Measurements from ENCODE around the gene NBEA.
"Not testable (repeated sequence)": the region's sequence is repeated elsewhere in the genome, so short reads cannot be mapped to it uniquely, and the experiment has no call there.

NBEA gene

DNA sequence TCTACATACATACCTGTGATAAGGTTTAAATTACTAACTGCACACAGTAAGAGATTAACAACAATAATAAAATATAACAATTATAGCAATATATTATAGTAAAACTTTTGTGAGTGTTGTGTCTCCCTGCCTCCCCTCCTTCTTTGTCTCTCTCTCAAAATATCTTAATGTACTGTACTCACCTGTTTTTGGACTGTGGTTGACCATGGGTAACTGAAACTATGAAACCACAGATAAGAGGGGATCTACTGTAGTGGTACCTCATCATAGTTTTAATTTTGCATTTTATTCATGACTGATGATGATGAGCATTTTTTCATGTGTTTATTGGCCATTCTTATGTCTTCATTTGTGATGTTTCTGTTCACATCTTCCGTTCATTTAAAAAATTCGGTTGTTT lies 104.5 kb downstream of the NBEA start:
- no peaks in the 10 kb centered on the region for H3K36me3 ChIP-seq (ENCODE audit: low read depth)
- DNase-seq (ENCODE audit: low spot score) (no peak), ATAC-seq (ENCODE audit: low read depth) (no peak)
- H3K27me3 ChIP-seq (ENCODE audit: insufficient read depth, poor library complexity, severe bottlenecking) = no peaks in the 10 kb centered on the region
- no peak overlapping the region for H3K4me3 ChIP-seq (ENCODE audit: severe bottlenecking)
- TF ChIP-seq, protein P1, sequence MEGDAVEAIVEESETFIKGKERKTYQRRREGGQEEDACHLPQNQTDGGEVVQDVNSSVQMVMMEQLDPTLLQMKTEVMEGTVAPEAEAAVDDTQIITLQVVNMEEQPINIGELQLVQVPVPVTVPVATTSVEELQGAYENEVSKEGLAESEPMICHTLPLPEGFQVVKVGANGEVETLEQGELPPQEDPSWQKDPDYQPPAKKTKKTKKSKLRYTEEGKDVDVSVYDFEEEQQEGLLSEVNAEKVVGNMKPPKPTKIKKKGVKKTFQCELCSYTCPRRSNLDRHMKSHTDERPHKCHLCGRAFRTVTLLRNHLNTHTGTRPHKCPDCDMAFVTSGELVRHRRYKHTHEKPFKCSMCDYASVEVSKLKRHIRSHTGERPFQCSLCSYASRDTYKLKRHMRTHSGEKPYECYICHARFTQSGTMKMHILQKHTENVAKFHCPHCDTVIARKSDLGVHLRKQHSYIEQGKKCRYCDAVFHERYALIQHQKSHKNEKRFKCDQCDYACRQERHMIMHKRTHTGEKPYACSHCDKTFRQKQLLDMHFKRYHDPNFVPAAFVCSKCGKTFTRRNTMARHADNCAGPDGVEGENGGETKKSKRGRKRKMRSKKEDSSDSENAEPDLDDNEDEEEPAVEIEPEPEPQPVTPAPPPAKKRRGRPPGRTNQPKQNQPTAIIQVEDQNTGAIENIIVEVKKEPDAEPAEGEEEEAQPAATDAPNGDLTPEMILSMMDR (IDR thresholded peaks at IDR 0.05; ENCODE audit: poor library complexity, severe bottlenecking) = no peak
- H3K9me3 ChIP-seq (ENCODE audit: severe bottlenecking) = no peaks in the 10 kb centered on the region
- H3K27ac ChIP-seq (ENCODE audit: poor library complexity, severe bottlenecking) = no peak overlapping the region
- H3K4me1 ChIP-seq (ENCODE audit: insufficient read depth, poor library complexity, severe bottlenecking) = no peaks in the 10 kb centered on the region

DNA sequence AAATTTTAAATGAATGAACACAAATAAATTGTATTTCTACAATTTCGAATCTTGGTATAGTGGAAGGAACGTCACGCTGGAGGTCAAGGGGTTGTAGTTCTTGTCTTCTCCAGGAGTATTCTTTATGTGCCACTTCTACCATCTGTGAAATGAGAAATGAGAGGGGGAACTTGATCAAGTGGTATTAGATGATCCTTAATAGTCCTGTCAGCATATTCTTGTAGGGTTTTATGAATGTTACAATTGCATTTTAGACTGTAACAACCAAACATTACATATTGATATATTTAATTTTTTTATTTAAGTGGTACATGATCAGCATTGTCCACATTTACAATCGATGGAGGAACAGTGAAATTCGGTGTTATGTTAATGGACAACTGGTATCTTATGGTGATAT lies 113.6 kb downstream of the NBEA start:
- H3K9me3 ChIP-seq (ENCODE audit: severe bottlenecking) = no peaks in the 10 kb centered on the region
- ATAC-seq (ENCODE audit: low read depth) (no peak), DNase-seq (ENCODE audit: low spot score) (no peak)
- no peaks in the 10 kb centered on the region for H3K27me3 ChIP-seq (ENCODE audit: insufficient read depth, poor library complexity, severe bottlenecking)
- H3K27ac ChIP-seq (ENCODE audit: poor library complexity, severe bottlenecking) = no peak overlapping the region
- H3K4me3 ChIP-seq (ENCODE audit: severe bottlenecking) = no peak overlapping the region
- TF ChIP-seq, protein P1 (IDR thresholded peaks at IDR 0.05; ENCODE audit: poor library complexity, severe bottlenecking) = no peak
- H3K4me1 ChIP-seq (ENCODE audit: insufficient read depth, poor library complexity, severe bottlenecking) = no peaks in the 10 kb centered on the region
- H3K36me3 ChIP-seq (ENCODE audit: low read depth) = no peaks in the 10 kb centered on the region

DNA sequence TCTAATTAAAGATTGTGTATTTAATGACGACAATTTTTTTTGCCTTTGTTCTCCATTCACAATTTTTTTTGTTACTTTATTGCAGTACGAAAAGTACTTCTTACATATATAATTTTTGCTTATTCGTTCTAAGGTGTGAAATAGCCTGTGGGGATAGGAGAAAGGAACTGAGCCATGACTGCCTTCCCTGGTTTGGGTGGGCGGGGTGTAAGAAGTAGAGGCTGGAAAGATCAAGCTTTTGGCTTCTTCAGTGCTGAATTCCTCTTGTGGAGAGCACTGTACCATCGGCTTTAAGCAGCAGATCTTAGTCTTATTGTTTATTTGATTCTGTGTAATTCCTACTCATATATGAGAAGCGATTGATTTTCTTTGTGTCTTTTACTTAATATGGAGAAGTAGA lies 115.8 kb downstream of the NBEA start:
- no peak for DNase-seq (ENCODE audit: low spot score)
- Histone ChIP-seq H3K9me3 (ENCODE audit: severe bottlenecking) (no peaks in the 10 kb centered on the region), H3K4me1 (ENCODE audit: insufficient read depth, poor library complexity, severe bottlenecking) (no peaks in the 10 kb centered on the region), H3K36me3 (ENCODE audit: low read depth) (no peaks in the 10 kb centered on the region), H3K27ac (ENCODE audit: poor library complexity, severe bottlenecking) (no peak overlapping the region), H3K4me3 (ENCODE audit: severe bottlenecking) (no peak overlapping the region), H3K27me3 (ENCODE audit: insufficient read depth, poor library complexity, severe bottlenecking) (no peaks in the 10 kb centered on the region)
- no peak for ATAC-seq (ENCODE audit: low read depth)
- TF ChIP-seq, protein P1 (IDR thresholded peaks at IDR 0.05; ENCODE audit: poor library complexity, severe bottlenecking) = no peak

DNA sequence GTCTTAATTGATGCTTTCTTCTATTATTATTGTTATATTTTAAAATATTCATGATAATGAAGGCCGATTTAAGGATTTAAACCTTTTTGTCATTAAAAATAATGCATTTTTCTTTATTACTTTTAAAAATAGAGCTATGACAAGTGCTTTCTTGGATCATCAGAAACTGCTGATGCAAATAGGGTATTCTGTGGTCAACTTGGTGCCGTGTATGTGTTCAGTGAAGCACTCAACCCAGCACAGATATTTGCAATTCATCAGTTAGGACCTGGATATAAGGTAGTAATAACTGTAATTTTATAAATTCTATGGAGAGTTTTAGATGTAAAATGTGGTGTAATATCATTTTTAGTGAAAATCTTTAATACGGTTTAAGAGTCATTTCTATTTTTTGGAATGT lies 116.5 kb downstream of the NBEA start:
- H3K27ac ChIP-seq (ENCODE audit: poor library complexity, severe bottlenecking); DNase-seq (ENCODE audit: low spot score); H3K27me3 ChIP-seq (ENCODE audit: insufficient read depth, poor library complexity, severe bottlenecking); ATAC-seq (ENCODE audit: low read depth); H3K9me3 ChIP-seq (ENCODE audit: severe bottlenecking); H3K4me1 ChIP-seq (ENCODE audit: insufficient read depth, poor library complexity, severe bottlenecking); H3K4me3 ChIP-seq (ENCODE audit: severe bottlenecking); H3K36me3 ChIP-seq (ENCODE audit: low read depth): not testable (repeated sequence)

DNA sequence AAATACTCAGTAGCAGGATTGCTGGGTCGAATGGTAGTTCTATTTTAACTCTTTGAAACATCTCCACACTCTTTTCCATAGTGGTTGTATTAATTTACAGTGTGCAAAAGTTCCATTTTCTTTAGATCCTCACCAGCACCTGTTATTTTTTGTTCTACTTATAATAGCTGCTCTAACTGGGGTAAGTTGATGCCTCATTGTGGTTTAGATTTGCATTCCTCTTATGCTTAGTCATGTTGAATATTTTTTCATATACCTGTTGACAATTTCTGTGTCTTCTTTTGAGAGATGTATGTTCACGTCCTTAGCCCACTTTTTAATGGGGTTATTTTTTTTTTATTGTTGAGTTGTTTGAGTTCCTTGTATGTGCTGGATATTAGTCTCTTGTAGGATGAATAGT lies 144.6 kb downstream of the NBEA start:
- no peaks in the 10 kb centered on the region for H3K27me3 ChIP-seq (ENCODE audit: insufficient read depth, poor library complexity, severe bottlenecking)
- H3K4me1 ChIP-seq (ENCODE audit: insufficient read depth, poor library complexity, severe bottlenecking) = no peaks in the 10 kb centered on the region
- ATAC-seq (ENCODE audit: low read depth) (0 out of 3 replicates have a peak, but pooled peaks have one; percentile 29), DNase-seq (ENCODE audit: low spot score) (no peak)
- no peak overlapping the region for H3K27ac ChIP-seq (ENCODE audit: poor library complexity, severe bottlenecking)
- no peaks in the 10 kb centered on the region for H3K36me3 ChIP-seq (ENCODE audit: low read depth)
- TF ChIP-seq, protein P1 (IDR thresholded peaks at IDR 0.05; ENCODE audit: poor library complexity, severe bottlenecking) = no peak
- no peak overlapping the region for H3K4me3 ChIP-seq (ENCODE audit: severe bottlenecking)
- H3K9me3 ChIP-seq (ENCODE audit: severe bottlenecking) = no peaks in the 10 kb centered on the region

Data from RWPE2 (cell line).